ENCODE measurements around the gene ZNF444. TPM values are rescaled to one million over a fixed set of nuclear protein-coding genes. Genes with fewer than 3 reads are reported as not detected.
"Not testable (repeated sequence)": the region's sequence is repeated elsewhere in the genome, so short reads cannot be mapped to it uniquely, and the experiment has no call there.

ZNF444 gene
- total RNA-seq, 2 donors from 2014 or later = 28.2 to 31.0 TPM

DNA sequence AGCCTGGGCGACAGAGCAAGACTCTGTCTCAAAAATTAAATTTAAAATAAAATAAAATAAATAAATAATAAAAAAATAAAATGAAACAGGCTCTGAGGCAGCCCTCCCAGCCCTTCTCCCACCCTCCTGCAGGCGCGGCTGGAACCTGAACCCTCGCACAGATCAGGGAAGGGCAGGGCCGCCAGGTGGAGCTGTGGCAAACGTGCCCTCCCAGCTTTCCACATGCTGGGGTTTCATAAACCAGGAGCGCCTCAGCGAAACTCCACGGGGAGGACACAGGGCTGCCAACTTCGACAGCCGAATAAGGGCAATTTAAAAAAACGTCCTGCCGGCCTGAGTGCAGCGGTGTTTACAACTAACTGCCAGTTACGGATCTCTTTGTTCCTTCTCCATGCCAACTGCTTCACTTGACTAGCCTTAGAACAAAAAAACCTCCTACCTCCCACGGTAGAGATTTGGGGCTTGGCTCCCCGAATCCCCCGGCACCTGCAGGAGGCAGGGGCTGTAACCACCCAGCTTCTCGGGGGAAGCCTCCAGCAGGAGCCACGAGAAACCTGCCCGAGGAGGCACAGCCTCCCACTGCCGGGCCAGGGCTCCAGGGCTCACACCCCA is 35.9 kb upstream of the ZNF444 start:
- Histone ChIP-seq H3K4me1 (ENCODE audit: control insufficient read depth in 1 of 2, low read depth in 2 of 2) (peaks cover 25 to 55% of the 10 kb centered on the region in 2 donors), H3K9me3 (no peaks in the 10 kb centered on the region), H3K4me3 (peak overlapping the region; percentile 64), H3K27ac (peak overlapping the region; percentile 75 to 80), H3K27me3 (replicated peaks; ENCODE audit: insufficient read depth) (no peaks in the 10 kb centered on the region), H3K36me3 (peaks cover 10% of the 10 kb centered on the region)
- TF ChIP-seq, protein P1, sequence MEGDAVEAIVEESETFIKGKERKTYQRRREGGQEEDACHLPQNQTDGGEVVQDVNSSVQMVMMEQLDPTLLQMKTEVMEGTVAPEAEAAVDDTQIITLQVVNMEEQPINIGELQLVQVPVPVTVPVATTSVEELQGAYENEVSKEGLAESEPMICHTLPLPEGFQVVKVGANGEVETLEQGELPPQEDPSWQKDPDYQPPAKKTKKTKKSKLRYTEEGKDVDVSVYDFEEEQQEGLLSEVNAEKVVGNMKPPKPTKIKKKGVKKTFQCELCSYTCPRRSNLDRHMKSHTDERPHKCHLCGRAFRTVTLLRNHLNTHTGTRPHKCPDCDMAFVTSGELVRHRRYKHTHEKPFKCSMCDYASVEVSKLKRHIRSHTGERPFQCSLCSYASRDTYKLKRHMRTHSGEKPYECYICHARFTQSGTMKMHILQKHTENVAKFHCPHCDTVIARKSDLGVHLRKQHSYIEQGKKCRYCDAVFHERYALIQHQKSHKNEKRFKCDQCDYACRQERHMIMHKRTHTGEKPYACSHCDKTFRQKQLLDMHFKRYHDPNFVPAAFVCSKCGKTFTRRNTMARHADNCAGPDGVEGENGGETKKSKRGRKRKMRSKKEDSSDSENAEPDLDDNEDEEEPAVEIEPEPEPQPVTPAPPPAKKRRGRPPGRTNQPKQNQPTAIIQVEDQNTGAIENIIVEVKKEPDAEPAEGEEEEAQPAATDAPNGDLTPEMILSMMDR (IDR thresholded peaks at IDR 0.05) = peak; percentile 76
- peak; percentile 85 for ATAC-seq (ENCODE audit: insufficient number of reproducible peaks, low FRiP score, low read depth)
- peak; percentile 30 for DNase-seq (ENCODE audit: low spot score)

DNA sequence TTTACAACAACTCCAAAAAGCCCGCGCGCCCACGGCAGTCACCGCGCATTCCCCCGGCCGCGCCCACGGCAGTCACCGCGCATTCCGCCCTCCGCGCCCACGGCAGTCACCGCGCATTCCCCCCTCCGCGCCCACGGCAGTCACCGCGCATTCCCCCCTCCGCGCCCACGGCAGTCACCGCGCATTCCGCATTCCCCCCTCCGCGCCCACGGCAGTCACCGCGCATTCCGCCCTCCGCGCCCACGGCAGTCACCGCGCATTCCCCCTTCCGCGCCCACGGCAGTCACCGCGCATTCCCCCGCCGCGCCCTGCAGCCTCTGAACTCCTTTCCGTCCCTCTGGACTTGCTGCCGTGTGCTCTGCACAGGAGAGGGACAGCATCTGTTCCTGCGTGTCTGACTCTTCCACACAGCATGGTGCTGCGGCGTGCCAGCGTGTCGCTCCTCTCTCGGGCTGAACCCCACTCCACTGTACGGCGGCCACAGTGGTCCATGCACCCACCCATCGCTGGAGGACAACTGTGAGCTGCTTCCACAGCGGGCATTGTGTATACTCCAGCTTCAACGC is 35.2 kb upstream of the ZNF444 start:
- not testable (repeated sequence) for H3K27me3 ChIP-seq (replicated peaks; ENCODE audit: insufficient read depth); DNase-seq (ENCODE audit: low spot score); H3K36me3 ChIP-seq; ATAC-seq (ENCODE audit: insufficient number of reproducible peaks, low FRiP score, low read depth); H3K9me3 ChIP-seq
- peak overlapping the region; percentile 75 to 80 for H3K27ac ChIP-seq
- H3K4me1 ChIP-seq (ENCODE audit: control insufficient read depth in 1 of 2, low read depth in 2 of 2) = peaks cover 25 to 58% of the 10 kb centered on the region in 2 donors
- peak overlapping the region; percentile 64 for H3K4me3 ChIP-seq

DNA sequence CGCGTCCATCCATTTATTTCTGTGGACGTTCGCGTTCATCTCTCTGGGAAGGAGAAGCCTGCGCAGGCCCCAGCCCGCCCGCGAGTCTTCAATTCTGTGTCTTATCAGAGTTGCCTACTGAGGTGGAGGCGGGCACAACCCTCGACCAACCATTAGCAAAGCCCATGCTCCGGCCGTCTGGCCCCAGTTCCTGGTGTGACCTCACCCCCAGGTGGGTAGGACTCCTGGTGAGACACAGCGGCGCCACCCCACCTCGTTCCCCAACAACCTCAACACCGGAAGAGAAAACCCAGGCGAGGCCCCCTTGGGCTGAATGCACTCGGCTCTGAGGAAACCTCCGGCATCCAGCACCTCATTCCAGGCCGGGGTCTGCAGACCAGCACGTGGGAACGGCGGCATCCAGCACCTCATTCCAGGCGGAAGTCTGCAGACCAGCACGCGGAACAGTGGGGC is 34.7 kb upstream of the ZNF444 start:
- Histone ChIP-seq H3K27ac (peak overlapping the region in 1 of 2 donors; percentile 80), H3K4me3 (no peak overlapping the region)

DNA sequence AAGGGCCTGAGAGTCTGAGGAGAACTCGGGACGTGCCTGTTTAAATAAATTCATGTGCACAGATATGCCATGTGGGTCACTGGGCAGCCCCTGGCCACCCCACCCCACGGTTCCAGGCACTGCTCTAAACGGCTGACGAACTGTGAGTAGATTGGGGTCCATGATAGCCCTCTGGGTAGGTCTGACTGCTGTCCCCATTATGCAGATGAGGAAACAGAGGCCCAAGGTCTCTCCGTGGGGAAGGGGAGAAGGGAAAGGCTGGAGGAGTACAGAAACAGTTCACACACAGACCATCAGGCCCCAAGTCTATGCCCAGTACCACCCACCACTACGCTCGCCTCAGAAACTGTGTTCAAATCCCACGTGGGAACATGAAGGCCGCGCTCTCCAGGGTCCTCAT is 34.1 kb upstream of the ZNF444 start:
- Histone ChIP-seq H3K4me1 (ENCODE audit: control insufficient read depth in 1 of 2, low read depth in 2 of 2) (peaks cover 29 to 69% of the 10 kb centered on the region in 2 donors), H3K36me3 (peaks cover 3% of the 10 kb centered on the region), H3K27me3 (replicated peaks; ENCODE audit: insufficient read depth) (no peaks in the 10 kb centered on the region), H3K9me3 (no peaks in the 10 kb centered on the region), H3K4me3 (no peak overlapping the region), H3K27ac (no peak overlapping the region)
- ATAC-seq (ENCODE audit: insufficient number of reproducible peaks, low FRiP score, low read depth) (no peak), DNase-seq (ENCODE audit: low spot score) (no peak)
- TF ChIP-seq, protein P1 (IDR thresholded peaks at IDR 0.05) = no peak

More for the DNA sequence above, 34.7 kb upstream of the ZNF444 start:
- H3K4me1 ChIP-seq (ENCODE audit: control insufficient read depth in 1 of 2, low read depth in 2 of 2) = peaks cover 29 to 63% of the 10 kb centered on the region in 2 donors
- no peaks in the 10 kb centered on the region for H3K9me3 ChIP-seq
- DNase-seq (ENCODE audit: low spot score) (no peak), ATAC-seq (ENCODE audit: insufficient number of reproducible peaks, low FRiP score, low read depth) (no peak)
- H3K36me3 ChIP-seq = peaks cover 8% of the 10 kb centered on the region
- TF ChIP-seq, protein P1 (IDR thresholded peaks at IDR 0.05) = no peak
- no peaks in the 10 kb centered on the region for H3K27me3 ChIP-seq (replicated peaks; ENCODE audit: insufficient read depth)

DNA sequence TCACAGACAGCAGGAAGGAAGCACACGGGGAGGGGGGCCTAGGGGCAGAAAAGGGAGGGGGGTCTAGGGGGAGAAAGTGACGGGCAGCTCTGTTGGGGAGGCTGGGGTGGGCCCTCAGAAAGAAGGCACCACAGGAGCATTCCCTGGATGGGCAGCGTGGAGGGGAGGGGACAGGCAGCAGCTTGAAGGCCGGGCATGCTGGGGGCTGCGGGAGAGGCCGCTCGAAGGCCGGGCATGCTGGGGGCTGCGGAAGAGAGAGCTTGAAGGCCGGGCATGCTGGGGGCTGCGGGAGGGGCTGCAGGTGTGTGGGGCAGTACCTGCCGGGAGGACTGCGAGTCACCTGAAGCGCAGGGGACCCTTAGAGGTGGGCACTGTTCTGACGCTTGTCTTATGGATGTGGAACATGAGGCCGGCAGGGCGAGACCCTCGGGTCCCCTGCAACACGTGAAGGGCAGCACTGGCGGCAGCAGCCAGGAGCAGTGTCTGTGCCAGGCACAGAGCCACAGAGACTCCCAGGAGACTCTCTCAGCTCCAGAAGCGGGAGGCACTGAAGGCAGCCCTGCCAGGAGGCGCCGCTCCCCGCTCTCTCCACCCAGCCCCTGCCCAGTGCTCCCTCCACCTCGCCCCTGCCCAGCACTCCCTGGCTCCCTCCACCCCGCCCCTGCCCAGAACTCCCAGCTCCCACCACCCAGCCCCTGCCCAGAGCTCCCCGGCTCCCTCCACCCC is 33.3 kb upstream of the ZNF444 start:
- Histone ChIP-seq H3K9me3 (no peaks in the 10 kb centered on the region), H3K36me3 (no peaks in the 10 kb centered on the region), H3K4me1 (ENCODE audit: control insufficient read depth in 1 of 2, low read depth in 2 of 2) (peaks cover 29 to 75% of the 10 kb centered on the region in 2 donors), H3K4me3 (peak overlapping the region; percentile 61), H3K27ac (no peak overlapping the region), H3K27me3 (replicated peaks; ENCODE audit: insufficient read depth) (no peaks in the 10 kb centered on the region)
- no peak for DNase-seq (ENCODE audit: low spot score)
- TF ChIP-seq, protein P1 (IDR thresholded peaks at IDR 0.05) = no peak
- no peak for ATAC-seq (ENCODE audit: insufficient number of reproducible peaks, low FRiP score, low read depth)

All from thoracic aorta (tissue), 2 donors.